ENCODE measurements around the gene STYXL1. TPM values are rescaled to one million over a fixed set of nuclear protein-coding genes. Genes with fewer than 3 reads are reported as not detected.

STYXL1 gene
- total RNA-seq, 2 donors from 2014 or later, result 17.6 to 40.1 TPM

DNA sequence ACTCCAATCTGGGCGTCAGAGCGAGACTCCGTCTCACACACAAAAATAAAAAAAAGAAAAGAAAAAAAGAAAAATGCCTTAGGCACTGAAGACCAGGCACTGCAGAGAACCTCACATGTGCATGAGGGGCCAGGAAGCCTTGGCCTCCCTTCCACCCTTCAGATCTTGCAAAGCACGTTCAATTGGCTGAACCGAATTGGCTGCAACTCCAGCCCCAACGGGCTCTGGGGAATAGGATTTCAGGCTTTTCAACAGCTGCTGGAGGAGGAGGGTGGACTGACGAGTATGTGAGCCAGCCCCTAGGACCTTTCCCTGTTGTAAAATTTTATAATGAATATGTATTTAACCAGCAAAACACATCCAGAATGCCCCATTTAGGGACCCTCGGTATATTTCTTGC, 70.1 kb downstream of the STYXL1 start:
- Histone ChIP-seq H3K9me3 (no peaks in the 10 kb centered on the region), H3K36me3 (peaks cover 43% of the 10 kb centered on the region), H3K27ac (no peak overlapping the region), H3K27me3 (no peaks in the 10 kb centered on the region), H3K4me3 (no peak overlapping the region), H3K4me1 (peaks cover 0 to 11% of the 10 kb centered on the region in 2 donors)
- TF ChIP-seq, protein P1, sequence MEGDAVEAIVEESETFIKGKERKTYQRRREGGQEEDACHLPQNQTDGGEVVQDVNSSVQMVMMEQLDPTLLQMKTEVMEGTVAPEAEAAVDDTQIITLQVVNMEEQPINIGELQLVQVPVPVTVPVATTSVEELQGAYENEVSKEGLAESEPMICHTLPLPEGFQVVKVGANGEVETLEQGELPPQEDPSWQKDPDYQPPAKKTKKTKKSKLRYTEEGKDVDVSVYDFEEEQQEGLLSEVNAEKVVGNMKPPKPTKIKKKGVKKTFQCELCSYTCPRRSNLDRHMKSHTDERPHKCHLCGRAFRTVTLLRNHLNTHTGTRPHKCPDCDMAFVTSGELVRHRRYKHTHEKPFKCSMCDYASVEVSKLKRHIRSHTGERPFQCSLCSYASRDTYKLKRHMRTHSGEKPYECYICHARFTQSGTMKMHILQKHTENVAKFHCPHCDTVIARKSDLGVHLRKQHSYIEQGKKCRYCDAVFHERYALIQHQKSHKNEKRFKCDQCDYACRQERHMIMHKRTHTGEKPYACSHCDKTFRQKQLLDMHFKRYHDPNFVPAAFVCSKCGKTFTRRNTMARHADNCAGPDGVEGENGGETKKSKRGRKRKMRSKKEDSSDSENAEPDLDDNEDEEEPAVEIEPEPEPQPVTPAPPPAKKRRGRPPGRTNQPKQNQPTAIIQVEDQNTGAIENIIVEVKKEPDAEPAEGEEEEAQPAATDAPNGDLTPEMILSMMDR (IDR thresholded peaks at IDR 0.05), result no peak
- DNase-seq (ENCODE audit: low spot score), result peak; percentile 74

DNA sequence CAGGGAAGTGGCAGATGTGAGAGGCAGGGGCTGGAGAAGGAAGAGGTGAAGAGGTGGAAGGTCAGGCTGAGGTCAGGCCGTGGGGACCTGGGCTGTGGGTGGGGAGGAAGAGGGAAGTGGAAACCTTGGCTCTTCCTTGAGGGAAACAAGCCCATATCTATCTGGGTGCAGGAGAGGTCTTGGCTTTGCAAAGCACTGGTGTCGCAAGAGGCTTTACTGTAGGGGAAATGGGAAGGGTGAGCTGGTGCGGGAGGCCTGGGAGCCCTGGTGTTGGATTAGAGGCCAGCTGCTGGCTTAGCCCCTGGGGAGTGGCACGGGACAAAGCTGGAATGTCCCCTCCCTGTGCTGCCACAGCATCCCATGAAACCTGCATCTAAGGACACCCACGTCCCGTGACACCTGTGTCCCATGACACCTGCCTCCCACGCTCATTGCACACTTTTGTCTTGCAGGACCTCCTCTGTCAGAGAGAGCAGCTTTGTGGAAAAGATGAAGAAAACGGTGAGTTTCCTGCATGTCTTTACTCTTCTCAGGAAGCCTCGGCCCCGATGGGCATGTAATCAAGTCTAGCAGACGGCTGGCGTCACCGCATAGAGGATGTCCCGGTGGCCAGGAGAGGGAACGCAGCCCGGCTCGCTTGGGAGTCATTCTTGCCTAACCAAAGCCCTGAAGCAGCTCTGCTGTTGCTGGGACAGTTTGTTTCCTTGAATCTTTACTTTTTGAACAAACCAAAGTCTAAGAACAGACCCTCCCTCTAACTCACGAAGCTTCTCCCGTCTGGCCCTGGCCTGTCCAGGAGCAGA, 75.6 kb downstream of the STYXL1 start:
- no peak overlapping the region for H3K4me3 ChIP-seq
- TF ChIP-seq, protein P1 (IDR thresholded peaks at IDR 0.05), result peak in 1 of 2 donors; percentile 19
- DNase-seq (ENCODE audit: low spot score), result peak; percentile 94

DNA sequence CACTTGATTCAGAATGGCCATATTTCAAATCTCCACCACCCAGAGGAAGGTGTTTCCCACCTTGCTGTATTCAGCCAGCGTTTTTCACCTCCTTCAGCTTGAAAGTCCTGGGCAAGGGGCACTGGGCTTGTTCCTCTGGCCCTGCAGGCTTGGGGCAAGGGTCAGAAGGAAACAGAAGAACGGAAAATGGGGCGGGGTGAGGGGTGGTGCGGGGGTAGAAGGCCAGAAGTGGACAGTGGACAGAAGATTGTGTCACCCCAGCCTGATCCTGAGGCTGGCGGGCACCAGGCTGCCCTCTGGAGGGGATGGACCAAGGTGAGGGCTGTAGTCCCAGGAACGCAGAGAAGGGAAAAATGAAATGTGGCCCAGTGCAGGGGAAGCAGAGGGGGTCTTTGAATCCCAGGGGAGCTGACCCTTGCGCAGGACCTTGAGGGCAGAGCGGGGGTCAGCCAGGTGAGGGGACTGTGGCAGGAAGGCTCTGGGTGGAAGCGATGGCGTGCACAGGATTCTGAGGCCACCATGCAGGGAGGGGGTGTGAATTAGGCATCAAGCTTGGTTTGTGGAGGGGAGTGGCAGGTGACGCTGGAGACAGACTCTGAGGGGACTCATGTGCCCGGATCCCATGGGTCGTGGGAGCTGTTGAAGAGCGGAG, 76.4 kb downstream of the STYXL1 start:
- H3K36me3 ChIP-seq, result peaks cover 10% of the 10 kb centered on the region
- no peak overlapping the region for H3K4me3 ChIP-seq
- no peak for DNase-seq (ENCODE audit: low spot score)
- H3K27me3 ChIP-seq, result no peaks in the 10 kb centered on the region
- H3K9me3 ChIP-seq, result no peaks in the 10 kb centered on the region
- peaks cover 0 to 55% of the 10 kb centered on the region in 2 donors for H3K4me1 ChIP-seq
- TF ChIP-seq, protein P1 (IDR thresholded peaks at IDR 0.05), result no peak
- H3K27ac ChIP-seq, result peak overlapping the region; percentile 59 to 68

More for the DNA sequence above, 75.6 kb downstream of the STYXL1 start:
- Histone ChIP-seq H3K27me3 (no peaks in the 10 kb centered on the region), H3K36me3 (peaks cover 10% of the 10 kb centered on the region), H3K9me3 (no peaks in the 10 kb centered on the region), H3K4me1 (peaks cover 0 to 49% of the 10 kb centered on the region in 2 donors), H3K27ac (peak overlapping the region; percentile 59 to 68)

DNA sequence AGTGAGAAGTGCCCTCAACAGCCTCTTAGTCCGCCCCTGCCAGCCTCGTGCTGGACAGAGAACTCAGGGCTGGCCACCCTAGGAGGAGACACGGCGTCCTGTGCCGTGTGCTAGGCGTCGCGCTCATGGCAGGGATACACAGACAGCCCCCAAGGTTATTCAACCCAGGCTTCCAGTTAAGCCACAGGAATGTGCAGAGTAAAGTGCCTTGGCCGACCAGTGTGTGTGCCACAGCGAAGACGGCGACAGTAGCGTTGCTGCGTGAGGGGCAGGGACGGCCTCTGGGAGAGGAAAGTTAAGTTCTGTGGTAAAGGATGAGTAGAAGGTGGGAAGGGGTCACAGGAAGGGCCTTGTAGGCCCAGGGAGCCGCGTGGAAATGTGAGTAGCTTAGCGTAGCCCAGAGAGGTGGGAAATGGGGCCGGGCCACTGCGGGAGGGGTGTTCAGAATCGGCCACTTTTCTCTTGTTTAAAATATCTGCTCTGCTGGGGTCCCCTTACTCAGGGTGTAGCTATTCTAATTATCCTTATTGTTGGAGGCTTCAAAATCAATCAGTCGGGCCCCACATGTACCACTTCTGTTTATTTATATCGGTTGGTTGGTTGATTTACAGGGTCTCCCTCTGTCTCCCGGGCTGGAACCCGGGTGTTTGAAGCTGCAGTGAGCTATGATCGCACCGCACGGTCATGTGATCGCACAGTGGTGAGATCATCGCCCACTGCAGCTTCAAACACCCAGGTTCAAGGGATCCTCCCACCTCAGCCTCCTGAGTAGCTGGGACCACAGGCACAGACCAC, 77.9 kb downstream of the STYXL1 start:
- peaks cover 10% of the 10 kb centered on the region for H3K36me3 ChIP-seq
- H3K4me1 ChIP-seq, result peaks cover 0 to 70% of the 10 kb centered on the region in 2 donors
- H3K27ac ChIP-seq, result peak overlapping the region; percentile 80
- no peaks in the 10 kb centered on the region for H3K9me3 ChIP-seq
- no peak for DNase-seq (ENCODE audit: low spot score)
- no peak overlapping the region for H3K4me3 ChIP-seq
- H3K27me3 ChIP-seq, result no peaks in the 10 kb centered on the region
- TF ChIP-seq, protein P1 (IDR thresholded peaks at IDR 0.05), result no peak

DNA sequence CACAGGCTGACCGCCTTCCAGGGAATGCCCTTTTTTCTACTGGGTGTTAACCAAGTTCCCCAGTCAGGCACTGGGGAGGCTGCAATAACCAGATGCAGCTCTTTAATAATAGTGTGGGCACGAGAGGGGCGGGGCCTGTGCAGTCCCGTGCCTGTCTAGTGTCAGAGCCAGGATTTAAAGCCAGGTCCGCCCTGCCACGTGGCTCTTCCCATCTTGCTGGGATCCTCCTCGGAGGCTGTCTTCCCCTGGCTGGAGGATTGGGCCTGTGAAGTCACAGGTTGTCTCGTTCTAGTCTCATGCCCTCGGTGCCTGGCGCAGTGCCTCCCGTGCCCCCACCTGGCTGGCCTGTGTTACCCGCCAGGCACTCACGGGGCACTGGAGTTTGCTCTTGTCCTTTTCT, 78.6 kb downstream of the STYXL1 start:
- peaks cover 0 to 72% of the 10 kb centered on the region in 2 donors for H3K4me1 ChIP-seq
- no peak for DNase-seq (ENCODE audit: low spot score)
- peak overlapping the region; percentile 80 for H3K27ac ChIP-seq
- H3K4me3 ChIP-seq, result no peak overlapping the region
- H3K27me3 ChIP-seq, result no peaks in the 10 kb centered on the region
- TF ChIP-seq, protein P1 (IDR thresholded peaks at IDR 0.05), result no peak
- peaks cover 10% of the 10 kb centered on the region for H3K36me3 ChIP-seq
- no peaks in the 10 kb centered on the region for H3K9me3 ChIP-seq
